ENCODE measurements around the gene CCHCR1. TPM values are rescaled to one million over a fixed set of nuclear protein-coding genes. Genes with fewer than 3 reads are reported as not detected.
"Not testable (repeated sequence)": the region's sequence is repeated elsewhere in the genome, so short reads cannot be mapped to it uniquely, and the experiment has no call there.

Gene CCHCR1
- polyA plus RNA-seq, 2 of the 4 experiments (the other 2 are of a cell fraction): 7.4 to 15.3 TPM

DNA sequence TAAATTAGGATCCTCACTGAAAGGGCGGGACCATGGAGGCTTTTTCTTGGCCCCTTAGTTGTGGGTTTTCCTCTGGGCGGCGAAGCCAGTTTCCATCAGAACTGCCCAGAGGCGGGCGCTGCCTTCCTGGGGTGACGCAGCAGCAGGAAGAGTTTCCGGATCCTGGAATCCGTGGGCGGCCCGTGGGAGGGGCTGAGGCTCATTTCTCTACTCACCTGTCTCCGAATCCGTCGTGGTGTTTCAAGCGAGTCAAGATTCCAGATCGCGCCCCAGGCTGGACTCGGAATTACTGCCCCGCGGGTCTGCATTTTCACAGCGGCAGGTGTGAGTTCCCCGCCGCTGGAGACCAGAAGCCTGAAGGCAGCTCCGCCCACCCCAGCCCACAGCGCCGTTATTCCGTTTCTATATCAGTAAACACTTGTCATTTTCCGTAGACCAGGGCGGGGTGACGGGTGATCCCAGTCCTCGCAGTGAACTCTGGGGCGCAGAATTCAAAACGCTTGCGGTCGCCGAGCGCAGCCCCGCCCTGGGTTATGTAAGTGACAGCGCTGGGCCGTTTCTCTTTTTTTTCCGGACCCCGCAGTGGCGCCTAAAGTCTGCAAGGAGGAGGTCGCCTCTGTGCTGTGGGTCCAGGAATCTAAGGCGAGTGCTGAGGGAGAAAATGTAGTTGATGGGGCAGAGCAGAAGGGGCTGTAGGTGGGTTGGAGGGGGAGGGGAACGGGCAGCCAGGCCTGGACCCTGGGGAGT is 40.1 kb upstream of the CCHCR1 start:
- WGBS (ENCODE audit: missing lambda C conversion rate): 3% methylated on average over 22 of the region's 45 CpGs
- H3K4me1 ChIP-seq: peaks cover 3% of the 10 kb centered on the region
- POLR2A ChIA-PET: interaction anchor here (1.0 kb wide), 1 partner anchor 169 kb away, joined by 5 read pairs; no protein-coding TSS in a partner anchor
- H3K27ac ChIP-seq: peak overlapping the region; percentile 84 to 96
- DNase-seq (ENCODE audit: low read depth in 1 of 2, low spot score in 1 of 2) (peak; percentile 40 to 83), FAIRE-seq (no peak), ATAC-seq (peak; percentile 89 to 94)
- TF ChIP-seq JUN (IDR thresholded peaks at IDR 0.05) (peak in 1 of 2 experiments; percentile 35; a peak in 1 of 5 replicates), PHF8 (IDR thresholded peaks at IDR 0.05; ENCODE audit: borderline replicate concordance, low read depth) (peak; percentile 33; the same call in 1 of the 2 replicates), NPAS2 (CRISPR knock-in tag; IDR thresholded peaks at IDR 0.05; ENCODE audit: borderline replicate concordance) (no peak), POLR2A (IDR thresholded peaks at IDR 0.05; ENCODE audit: low read length) (peak; percentile 30; the same call in 1 of the 2 replicates), EHMT2 (IDR thresholded peaks at IDR 0.05; ENCODE audit: low read depth) (no peak), FOSL2 (IDR thresholded peaks at IDR 0.05) (0 out of 2 replicates have a peak, but pooled peaks have one; percentile 7), FOSL2 (CRISPR knock-in tag; IDR thresholded peaks at IDR 0.05) (no peak; the same call in 1 of the 2 replicates)
- TF ChIP-seq, protein P1, sequence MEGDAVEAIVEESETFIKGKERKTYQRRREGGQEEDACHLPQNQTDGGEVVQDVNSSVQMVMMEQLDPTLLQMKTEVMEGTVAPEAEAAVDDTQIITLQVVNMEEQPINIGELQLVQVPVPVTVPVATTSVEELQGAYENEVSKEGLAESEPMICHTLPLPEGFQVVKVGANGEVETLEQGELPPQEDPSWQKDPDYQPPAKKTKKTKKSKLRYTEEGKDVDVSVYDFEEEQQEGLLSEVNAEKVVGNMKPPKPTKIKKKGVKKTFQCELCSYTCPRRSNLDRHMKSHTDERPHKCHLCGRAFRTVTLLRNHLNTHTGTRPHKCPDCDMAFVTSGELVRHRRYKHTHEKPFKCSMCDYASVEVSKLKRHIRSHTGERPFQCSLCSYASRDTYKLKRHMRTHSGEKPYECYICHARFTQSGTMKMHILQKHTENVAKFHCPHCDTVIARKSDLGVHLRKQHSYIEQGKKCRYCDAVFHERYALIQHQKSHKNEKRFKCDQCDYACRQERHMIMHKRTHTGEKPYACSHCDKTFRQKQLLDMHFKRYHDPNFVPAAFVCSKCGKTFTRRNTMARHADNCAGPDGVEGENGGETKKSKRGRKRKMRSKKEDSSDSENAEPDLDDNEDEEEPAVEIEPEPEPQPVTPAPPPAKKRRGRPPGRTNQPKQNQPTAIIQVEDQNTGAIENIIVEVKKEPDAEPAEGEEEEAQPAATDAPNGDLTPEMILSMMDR (IDR thresholded peaks at IDR 0.05): no peak
- TF ChIP-seq, protein P2, sequence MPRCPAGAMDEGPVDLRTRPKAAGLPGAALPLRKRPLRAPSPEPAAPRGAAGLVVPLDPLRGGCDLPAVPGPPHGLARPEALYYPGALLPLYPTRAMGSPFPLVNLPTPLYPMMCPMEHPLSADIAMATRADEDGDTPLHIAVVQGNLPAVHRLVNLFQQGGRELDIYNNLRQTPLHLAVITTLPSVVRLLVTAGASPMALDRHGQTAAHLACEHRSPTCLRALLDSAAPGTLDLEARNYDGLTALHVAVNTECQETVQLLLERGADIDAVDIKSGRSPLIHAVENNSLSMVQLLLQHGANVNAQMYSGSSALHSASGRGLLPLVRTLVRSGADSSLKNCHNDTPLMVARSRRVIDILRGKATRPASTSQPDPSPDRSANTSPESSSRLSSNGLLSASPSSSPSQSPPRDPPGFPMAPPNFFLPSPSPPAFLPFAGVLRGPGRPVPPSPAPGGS (IDR thresholded peaks at IDR 0.05): 0 out of 3 replicates have a peak, but pooled peaks have one; percentile 18
- peak overlapping the region; percentile 80 for H3K4me2 ChIP-seq
- CTCF ChIA-PET: interaction anchor here (1.2 to 7.5 kb wide), 9 partner anchors 11 to 168 kb away, joined by 3 to 72 read pairs (median 4); partner anchors contain the start of gene PSORS1C2
- peak overlapping the region; percentile 68 for H3K4me3 ChIP-seq
- H3K9me3 ChIP-seq: no peaks in the 10 kb centered on the region

GRCh38 chr6:31196251-31197022 is 38.8 kb upstream of the CCHCR1 start:
- H3K4me2 ChIP-seq: peak overlapping the region; percentile 80
- not testable (repeated sequence) for H3K4me1 ChIP-seq; FAIRE-seq; H3K9me3 ChIP-seq; ATAC-seq; DNase-seq (ENCODE audit: low read depth in 1 of 2, low spot score in 1 of 2)
- WGBS (ENCODE audit: missing lambda C conversion rate): 54% methylated on average over 22 of the region's 25 CpGs
- CTCF ChIA-PET: interaction anchor here (0.6 to 7.5 kb wide), 14 partner anchors 9 to 181 kb away, joined by 3 to 72 read pairs (median 4); partner anchors contain the start of genes PSORS1C2 and TCF19
- H3K27ac ChIP-seq: peak overlapping the region; percentile 84 to 96; a peak in 5 of 6 replicates
- POLR2A ChIA-PET: interaction anchor here (1.0 kb wide), 1 partner anchor 170 kb away, joined by 5 read pairs; no protein-coding TSS in a partner anchor
- peak overlapping the region; percentile 68; the same call in 1 of the 3 replicates for H3K4me3 ChIP-seq

GRCh38 chr6:31195308-31195979 is 37.8 kb upstream of the CCHCR1 start:
- DNase-seq (ENCODE audit: low read depth in 1 of 2, low spot score in 1 of 2); H3K27ac ChIP-seq; FAIRE-seq; POLR2A ChIA-PET; H3K4me3 ChIP-seq; ATAC-seq; H3K4me1 ChIP-seq; H3K9me3 ChIP-seq; H3K4me2 ChIP-seq: not testable (repeated sequence)
- CTCF ChIA-PET: interaction anchor here (1.0 to 7.5 kb wide), 6 partner anchors 56 to 182 kb away, joined by 3 to 72 read pairs (median 26); partner anchors contain the start of genes PSORS1C1 and PSORS1C2
- WGBS (ENCODE audit: missing lambda C conversion rate): 96% methylated on average over 5 of the region's 41 CpGs
